ENCODE results near the gene DENND4A.

The DENND4A gene

DNA sequence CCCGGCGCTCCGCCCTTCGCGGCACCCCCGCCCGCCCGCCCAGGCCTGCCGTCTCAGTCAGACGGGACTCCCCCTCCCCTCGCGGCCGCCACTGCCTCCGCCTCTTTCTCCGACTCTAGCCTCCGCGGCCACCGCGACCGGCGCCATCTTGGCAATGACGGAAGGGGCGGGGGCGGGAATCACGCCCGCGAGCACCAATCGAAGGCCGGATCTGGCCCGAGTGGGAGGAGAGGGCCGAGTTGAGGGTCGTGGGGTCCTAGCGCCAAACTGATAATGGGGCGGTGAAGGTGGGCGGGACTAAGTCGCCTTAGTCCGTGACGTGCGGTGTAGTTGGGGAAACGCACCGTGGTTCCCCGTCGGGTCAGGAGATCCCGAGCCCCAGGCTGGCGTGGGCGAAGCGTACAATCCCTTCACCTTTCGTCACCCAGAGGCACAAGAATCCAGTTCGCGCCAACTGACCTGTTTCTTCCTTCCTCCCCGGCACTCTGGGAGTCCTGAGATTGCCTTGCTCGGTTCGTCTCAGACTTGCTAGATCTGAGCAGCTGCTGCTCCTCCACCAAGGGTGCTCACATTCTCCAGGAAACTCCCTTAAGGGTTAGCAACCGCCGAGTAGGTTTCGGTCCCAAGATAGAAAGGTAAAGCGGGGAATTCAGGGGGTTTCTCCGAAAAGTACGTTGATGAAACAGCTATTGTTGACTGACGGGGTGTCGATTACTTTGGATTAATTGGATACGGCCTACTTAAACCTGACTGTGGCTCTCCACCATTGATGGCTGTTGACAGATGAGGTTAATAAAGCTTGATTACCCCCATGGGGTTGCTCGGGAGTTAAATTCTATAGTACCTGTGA is at the start of gene DENND4A:
TSS of gene DENND4A (minus strand) at position 156 of the 850 bp plus-strand sequence. CDS start 35,843 bp downstream, outside the sequence.
- DNase-seq = peak; percentile 86

DNA sequence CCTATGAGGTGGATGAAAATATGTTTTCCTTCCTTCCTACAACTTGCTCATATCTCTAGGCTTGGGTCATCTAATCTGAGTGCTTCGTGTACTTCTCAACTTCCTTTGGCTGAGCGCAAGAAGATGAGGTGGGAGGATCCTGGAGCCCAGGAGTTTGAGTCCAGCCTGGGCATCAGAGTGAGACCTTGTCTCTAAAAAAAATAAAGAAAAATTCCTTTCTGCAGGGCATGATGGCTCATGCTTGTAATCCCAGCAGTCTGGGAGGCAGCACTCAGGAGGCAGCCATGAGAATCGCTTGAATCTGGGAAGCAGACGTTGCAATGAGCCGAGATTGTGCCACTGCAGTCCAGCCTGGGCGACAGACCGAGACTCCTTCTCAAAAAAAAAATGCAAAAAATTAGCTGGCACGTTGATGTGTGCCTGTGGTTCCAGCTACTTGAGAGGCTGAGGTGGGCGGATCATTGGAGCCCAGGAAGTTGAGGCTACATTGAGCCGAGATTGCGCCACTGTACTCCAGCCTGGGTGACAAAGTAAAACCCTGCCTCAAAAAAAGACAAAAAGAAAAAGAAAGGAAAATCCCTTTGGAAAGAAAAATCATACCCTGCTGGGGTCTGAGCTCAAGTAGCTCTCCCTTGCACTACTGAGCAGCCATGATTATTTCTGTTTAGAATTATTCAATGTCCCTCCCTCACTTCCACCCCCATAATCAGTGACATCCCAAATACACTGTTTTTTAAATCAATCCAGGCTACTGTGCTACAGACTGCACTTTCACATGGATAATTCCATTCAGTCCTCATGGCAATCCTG is 49.2 kb upstream of the DENND4A start:
- no peak for DNase-seq

DNA sequence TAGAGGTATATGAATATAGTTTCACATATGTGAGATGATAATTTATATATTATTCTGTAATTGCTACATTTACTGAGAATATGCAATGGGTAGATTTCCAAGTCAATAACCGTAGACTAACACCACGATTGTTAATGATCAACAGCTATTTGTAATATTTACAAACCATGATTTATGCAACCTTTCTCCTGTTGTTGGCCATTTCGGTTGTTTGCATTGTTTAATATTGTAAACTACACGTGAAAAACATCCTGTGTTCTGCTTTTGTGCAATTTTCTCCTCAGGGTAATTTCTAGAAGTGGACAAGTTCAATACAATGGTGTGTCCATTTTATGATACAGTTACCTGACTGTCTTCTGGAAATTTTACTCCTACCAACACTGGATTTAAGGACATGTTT is 47.9 kb upstream of the DENND4A start:
- no peak for DNase-seq

DNA sequence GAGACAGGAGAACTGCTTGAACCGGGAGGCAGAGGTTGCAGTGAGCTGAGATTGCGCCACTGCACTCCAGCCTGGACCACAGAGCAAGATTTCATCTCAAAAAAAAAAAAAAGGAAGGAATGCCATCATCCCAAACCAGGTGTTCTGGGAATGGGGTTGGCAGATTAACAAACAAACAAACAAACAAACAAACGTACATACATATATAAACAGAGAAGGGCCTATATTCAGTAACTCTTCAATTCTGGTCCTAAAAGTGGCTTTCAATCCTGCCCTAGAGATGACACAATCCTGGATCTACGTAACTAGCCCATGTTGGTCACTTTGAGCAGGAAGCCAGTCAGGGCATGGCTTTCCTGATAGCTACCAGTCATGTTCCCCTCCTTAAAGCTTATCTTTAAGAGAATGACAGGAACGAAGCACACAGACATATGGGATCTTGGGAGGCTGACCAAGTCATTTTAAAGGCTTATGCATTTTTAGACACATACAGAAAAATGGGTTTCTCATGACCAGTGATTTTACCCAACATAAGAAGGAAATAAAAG is 47.3 kb upstream of the DENND4A start:
- DNase-seq = no peak

DNA sequence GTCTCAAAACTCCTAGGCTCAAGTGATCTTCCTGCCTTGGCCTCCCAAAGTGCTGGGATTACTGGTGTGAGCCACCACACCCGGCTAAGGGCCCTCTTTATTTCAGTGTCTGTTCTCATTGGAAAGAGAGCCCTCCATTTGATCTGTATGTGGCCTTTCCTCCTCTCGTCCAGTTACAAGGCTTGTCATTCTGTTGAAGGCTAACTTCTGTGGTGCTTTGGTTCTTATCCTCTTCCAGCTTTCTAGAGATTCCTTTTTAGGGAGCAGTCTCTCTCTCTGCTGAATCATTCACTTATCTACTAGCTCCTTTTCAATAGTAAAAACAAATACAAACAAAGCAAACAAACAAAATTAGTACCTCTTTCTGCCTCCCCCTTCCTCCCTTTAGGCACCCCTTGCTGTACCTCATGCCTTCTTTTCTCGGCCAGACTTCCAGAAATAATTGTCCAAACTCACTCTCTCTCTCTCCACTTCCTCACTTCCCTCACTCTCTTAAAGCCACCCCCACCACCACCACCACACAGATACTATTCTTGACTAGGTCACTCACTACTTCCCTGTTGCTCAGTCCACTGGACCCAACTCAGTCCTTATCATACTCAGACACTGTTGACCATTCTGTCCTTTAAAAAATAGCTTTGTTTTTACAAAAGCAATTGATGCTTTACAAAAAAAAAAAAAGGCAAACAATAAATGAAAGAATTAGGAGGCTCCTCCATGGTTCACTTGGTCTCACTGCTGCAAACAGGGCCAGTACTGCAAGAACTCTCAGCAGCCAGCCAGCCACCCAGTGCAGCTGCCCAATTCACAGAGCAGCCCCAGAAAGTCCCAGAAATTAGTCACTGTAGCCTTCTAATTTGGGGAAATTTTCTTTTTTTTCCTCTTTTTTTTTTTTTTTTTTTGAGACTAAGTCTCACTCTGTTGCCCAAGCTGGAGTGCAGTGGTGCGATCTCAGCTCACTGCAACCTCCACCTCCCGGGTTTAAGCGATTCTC is 45.5 kb upstream of the DENND4A start:
- DNase-seq = no peak

DNA sequence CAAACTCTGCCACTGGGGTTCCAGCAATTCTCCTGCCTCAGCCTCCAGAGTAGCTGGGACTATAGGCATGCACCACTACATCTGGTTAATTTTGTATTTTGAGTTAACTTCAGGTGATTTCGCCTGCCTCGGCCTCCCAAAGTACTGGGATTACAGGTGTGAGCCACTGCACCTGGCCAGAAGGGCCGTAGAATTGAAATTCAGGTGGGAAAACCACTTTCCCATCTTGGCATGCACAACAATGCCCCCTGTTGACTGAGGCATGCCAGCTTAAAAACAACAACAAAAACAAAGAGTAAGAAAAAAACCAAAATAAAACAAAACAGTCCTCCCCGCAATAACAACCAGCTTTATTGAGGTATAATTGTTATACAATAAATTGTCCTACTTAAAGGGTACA is 44.6 kb upstream of the DENND4A start:
- no peak for DNase-seq

DNA sequence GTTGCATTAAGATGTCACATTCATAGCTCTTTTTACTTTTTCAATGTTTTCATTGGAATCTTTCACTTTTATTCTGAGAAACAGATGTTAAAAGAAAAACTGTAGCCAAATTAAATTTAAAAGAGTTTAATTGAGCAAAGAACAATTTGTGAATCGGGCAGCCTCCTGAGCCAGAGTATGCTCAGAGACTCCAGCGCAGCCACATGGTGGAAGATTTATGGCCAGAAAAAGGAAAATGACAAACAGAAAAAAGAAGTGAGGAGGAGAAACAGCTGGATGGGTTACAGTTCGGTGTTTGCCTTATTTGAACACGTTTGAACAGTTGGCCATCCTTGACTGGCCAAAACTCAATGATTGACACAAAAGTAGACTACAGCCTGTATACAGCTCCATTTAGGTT is 43.4 kb upstream of the DENND4A start:
- DNase-seq = no peak

DNA sequence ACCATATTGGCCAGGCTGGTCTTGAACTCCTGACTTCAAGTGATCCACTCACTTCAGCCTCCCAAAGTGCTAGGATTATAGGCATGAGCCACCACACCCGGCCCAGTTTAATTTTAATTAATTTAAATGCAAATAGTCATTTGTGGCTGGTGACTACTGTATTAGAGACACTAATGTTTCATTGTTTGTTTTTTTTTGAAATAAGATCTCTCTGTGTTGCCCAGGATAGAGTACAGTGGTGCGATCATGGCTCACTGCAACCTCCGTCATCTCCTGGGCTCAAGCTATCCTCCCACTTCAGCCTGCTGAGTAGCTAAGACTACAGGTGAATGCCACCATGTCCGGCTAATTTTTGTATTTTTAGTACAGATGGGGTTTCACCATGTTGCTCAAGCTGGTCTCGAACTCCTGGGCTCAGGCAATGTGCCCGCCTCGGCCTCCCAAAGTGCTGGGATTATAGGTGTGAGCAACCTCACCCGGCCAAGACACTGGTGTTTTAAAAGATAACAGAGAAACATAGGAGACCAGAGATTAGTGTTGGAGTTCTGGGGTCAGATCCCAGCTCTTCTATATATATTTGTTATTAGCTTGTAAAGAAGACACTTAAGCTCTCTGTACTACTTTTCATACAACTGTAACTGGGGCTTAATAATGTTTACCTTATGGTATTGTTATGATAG is 42.6 kb upstream of the DENND4A start:
- DNase-seq = no peak

DNA sequence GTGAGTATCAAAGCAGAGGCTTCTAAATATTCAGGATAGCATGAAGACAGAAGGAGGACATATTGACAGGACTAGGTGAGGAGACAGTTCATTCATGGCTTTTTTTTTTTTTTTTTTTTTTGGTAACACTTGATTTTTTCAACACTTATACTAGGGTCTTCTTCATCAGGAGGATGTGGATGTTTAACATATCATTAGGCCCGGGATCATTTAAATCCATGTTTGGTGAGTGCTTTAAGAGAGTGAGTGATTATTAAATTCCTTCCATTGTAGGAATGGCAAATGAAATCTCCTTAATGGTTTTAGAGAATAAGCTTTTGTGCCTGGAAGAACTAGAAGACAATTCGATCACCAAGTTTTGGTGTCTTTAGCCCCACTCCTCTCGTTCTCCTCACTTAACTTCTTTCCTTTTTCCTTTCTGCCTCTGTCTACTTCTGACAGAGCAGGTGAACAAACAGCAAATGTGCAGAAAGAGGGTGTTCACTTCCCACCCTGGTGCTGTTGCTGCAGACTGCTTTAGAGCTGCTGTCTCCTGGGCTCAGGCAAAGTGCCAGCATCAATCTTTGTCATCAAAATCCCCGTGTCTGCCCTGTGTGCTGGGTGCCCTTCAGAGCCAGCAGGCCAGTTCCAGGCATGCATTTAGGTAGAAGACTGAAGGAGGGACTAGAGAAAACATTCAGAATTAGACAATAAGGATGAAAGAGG is 41.6 kb upstream of the DENND4A start:
- no peak for DNase-seq

DNA sequence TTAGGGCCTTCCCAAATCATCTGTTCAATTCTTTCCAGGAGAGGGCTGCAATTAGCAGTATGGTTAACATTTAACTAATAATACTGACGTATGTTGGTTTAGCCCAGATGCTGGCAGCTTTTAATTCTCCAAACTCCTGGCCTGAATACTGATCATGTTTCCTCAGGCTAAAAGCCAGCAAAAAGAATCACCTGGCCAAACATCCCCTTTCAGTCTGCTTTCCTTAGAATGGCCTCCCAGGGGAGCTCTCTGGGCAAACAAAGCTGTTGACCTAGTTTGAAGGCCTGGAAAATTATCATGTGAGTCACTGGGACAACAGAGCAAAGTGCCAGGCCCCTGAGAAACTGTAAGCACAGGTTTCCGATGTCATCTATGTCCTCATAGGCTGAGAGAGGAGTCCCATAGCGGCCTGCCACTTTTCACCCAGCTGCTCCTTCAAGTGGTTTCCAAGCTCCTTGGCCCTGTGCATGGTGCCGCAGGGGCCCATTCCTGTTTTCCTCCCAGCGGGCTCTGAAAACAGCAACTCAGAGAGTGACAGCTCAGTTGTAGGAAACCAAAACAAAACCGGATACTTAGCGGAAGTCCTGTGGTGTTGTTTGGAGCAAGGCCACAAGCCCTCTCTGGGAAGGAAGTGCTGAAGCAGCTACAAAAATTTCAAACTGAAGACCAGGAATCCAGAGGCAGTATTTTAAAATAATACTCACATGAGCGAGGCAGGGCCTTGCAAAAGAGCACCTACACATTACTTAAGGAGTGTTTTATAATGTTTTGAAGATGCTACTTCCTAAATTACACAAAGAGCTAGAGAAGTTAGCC is 40.7 kb upstream of the DENND4A start:
- DNase-seq = peak; percentile 94

DNA sequence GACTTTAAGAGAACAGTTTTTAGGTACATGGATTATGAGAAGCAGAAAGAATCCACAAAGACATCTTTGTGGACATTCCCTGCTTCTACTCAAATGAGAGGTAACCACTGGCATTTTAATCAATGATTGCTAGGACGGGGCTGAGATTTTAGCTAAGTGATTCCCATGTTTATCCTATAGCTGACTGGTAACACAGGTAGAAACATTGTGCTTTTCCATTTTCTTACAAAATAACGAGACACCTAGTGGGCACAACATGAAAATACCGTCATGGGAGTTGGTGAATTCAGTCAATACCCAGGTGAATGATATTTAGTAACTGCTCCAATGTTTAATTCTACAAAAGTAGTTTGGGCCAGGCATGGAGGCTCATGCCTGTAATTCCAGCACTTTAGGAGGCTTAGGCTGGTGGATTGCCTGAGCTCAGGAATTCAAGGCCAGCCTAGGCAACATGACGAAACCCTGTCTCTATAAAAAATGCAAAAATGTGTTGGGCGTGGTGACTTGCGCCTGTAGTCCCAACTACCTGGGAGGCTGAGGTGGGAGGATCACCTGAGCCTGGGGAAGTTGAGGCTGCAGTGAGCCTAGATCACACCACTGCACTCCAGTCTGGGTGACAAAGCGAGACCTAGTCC is 37.2 kb upstream of the DENND4A start:
- DNase-seq = no peak

DNA sequence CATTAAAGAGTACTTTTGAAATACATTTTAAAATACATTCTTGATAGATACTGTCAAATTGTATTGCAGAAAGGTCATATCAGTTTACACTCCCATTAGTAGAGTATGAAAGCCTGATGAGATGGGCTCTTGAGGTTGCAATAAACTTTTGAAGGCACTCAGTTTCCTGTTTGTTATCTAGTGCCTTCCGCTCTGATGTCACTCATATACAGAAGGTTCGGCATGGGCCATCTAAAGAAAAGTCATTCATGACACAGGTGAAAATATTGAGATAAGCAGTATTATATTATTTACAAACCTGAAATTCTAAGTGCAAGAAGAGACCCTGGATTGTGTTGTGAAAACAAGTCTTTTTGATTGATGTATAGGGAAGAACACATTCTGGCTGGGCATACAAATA is 36.5 kb upstream of the DENND4A start:
- DNase-seq = no peak

DNA sequence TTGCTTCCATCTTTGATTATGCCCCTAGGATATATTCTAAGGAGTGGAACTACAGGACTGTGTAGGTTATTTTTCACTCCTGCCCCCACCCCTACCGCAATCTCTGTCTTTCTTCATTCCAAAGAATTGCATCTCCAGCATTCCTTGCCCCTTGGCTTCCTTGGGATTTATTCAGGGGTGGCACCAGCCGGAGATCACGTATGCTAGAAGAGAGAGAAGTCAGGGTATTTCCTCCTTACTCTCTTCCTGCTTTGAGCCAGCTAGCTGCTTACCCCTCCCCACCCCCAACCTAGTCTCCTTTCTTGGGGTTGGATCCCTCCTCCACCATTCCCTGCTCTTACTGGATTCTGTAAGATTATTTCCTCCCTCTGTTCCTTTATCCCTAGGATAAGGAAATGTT is 35.0 kb upstream of the DENND4A start:
- no peak for DNase-seq

DNA sequence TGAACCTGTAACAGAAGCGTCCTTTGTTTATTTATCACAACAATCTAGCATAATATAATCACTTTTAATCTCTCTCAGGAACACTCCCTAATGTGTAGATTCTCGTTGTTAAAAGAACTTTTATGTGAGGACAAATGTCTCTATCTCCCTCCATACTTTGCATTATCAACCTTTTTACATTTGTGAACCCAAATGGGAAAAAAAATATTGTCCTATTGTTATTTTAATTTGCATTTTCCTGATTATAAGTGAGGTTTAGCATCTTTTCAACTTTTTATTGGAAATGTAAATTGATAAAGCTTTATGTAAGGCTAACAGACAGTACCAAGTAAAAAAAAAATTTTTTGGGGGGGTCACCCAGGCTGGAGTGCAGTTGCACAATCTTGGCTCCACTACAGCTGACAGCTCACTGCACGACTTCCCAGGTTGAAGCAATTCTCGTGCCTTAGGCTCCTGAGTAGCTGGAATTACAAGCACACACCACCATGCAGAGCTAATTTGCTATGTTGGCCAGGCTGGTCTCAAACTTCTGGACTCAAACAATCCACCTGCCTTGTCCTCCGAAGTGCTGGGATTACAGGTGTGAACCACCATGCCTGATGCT is 33.0 kb upstream of the DENND4A start:
- no peak for DNase-seq

DNA sequence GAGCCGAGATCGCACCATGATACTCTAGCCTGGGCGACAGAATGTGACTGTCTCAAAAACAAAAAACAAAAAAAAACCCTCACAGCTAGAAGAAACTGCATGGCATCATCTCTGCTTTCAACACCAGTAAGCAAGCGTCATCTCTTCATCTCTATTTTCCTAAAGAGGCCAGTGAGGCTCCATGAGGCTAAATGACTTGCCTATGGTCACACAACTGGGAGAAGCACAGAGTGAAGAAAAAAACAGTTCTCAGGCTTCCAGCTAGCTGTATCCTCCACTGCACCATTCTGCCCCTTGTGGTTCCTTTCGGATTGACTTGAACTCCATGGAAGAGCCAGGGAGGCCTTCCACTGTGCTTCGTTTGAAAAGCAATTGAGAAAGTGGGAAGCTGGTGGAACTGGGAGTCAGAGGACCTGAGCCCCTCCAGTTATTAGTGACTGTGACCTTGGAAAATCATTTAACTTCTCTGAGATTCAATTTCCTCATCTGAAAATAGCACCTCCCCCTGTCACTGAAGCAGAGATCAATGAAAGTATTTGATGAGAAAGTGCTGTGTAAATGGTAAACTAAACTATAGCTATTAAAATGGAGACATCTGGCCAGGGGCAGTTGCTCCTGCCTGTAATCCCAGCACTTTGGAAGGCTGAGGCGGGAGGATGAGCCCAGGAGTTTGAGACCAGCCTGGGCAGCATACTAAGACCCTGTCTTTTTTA is 32.1 kb upstream of the DENND4A start:
- DNase-seq = no peak

DNA sequence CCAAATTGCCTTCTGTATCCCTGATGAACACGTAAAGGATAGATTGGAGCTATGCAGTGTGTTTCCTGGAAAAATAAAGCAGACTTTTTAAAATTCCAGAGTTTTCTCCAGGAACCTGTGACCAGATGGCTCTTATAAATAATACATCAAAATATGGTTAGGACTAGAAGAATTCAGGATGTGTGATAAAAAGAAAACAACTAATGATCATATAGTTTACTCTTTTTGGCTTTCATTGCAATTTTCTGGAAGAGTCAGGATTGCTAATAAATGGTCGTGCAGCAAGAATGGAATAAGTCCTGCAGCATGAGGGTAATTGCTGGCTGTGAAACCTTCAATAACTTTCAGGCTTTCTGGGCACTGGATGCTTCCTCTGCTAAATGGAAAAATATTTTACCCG is 30.2 kb upstream of the DENND4A start:
- DNase-seq = no peak

DNA sequence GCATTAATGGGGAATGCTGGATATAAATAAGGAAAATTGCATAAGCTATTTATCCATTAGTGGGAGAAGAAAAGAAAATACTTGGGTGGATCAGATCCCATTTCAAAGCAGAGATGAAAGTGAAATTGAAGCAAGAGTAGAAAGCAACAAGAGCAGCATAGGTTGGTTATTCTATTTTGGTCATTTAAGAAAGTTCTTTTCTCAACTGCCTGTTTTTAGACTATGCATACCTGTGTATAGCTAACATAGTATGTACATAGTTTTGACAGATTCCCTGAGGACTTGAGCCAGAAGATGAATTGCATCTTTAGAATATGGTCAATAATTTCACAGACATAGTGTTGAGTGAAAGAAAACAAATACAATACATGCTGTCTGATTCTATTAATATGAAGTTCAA is 29.0 kb upstream of the DENND4A start:
- DNase-seq = no peak

DNA sequence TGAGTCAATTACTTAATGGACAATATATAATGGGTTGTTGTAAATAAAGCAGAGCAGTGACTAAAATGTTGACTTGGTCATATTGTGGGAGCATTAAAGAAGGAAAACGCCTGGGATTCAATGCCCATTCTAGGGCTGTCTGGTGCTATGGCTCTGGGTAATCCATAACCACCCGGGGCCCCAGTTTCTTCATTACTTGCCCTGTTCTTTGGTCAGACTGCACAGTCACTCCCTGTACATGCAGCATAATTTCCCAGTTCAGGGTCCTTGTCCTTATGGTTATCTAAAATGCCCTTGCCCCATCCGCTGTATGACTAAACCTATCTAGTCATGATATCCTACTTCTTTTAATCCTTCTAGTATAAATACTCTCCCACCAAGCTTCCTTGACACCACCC is 27.5 kb upstream of the DENND4A start:
- no peak for DNase-seq

Data from NCI-H2029 (cell line).